Measurements from ENCODE around the gene CA10. TPM values are rescaled to one million over a fixed set of nuclear protein-coding genes. Genes with fewer than 3 reads are reported as not detected.

The CA10 gene
- total and polyA plus RNA-seq, 2 donors (not counting 1 experiment from before 2014, with no cell fraction given) = not detected

DNA sequence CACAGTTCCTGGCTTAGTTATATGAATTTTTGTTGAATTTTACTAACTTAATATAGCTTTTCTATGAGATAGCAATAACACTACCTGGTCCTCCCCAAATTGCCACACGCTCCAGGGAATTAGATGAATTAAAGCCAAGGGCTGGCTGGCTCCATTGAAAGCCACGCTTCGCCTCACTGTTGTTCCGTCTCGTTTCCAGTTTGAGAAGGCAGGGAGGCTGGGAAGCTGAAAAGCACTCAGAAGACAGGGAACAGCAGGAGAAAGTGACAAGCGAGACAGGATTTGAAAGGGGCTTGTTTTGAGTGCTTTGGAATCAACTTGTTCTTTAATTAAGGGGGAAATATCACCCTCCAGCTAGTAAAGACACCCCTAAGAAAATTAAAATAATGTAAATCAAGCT is 425.3 kb downstream of the CA10 start:
- Histone ChIP-seq H3K4me3 (replicated peaks in 1 of 4; ENCODE audit: control extremely low read depth in 1 of 4, insufficient read depth in 1 of 4, low read depth in 3 of 4, low read length in 4 of 4) (no peak overlapping the region), H3K9me3 (ENCODE audit: control insufficient read depth, insufficient read depth, low read depth, low read length) (no peaks in the 10 kb centered on the region), H3K4me1 (ENCODE audit: control insufficient read depth, extremely low read depth, insufficient read depth, low read length) (no peaks in the 10 kb centered on the region), H3K79me2 (ENCODE audit: control insufficient read depth, insufficient read depth, low read length) (no peaks in the 10 kb centered on the region), H3K27me3 (ENCODE audit: control insufficient read depth, insufficient read depth, low read length) (no peaks in the 10 kb centered on the region), H3K27ac (ENCODE audit: insufficient read depth, low read length) (no peak overlapping the region), H3K4me2 (ENCODE audit: extremely low read depth, insufficient read depth, low read length) (no peak overlapping the region), H3K36me3 (ENCODE audit: control insufficient read depth, insufficient read depth, low read length) (no peaks in the 10 kb centered on the region), H2AFZ (ENCODE audit: low read length) (no peak overlapping the region), H4K20me1 (ENCODE audit: control insufficient read depth, extremely low read depth, insufficient read depth, low read length) (no peaks in the 10 kb centered on the region), H3K9ac (ENCODE audit: insufficient read depth, low read length) (no peak overlapping the region)
- TF ChIP-seq, protein P1, sequence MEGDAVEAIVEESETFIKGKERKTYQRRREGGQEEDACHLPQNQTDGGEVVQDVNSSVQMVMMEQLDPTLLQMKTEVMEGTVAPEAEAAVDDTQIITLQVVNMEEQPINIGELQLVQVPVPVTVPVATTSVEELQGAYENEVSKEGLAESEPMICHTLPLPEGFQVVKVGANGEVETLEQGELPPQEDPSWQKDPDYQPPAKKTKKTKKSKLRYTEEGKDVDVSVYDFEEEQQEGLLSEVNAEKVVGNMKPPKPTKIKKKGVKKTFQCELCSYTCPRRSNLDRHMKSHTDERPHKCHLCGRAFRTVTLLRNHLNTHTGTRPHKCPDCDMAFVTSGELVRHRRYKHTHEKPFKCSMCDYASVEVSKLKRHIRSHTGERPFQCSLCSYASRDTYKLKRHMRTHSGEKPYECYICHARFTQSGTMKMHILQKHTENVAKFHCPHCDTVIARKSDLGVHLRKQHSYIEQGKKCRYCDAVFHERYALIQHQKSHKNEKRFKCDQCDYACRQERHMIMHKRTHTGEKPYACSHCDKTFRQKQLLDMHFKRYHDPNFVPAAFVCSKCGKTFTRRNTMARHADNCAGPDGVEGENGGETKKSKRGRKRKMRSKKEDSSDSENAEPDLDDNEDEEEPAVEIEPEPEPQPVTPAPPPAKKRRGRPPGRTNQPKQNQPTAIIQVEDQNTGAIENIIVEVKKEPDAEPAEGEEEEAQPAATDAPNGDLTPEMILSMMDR (conservative IDR thresholded peaks at IDR 0.05 in 1 of 2, IDR thresholded peaks at IDR 0.05 in 1 of 2; ENCODE audit: low read depth in 1 of 2, low read length in 2 of 2) = no peak
- TF ChIP-seq EZH2 (IDR thresholded peaks at IDR 0.05; ENCODE audit: low read length, missing control alignments) = no peak
- no peak for DNase-seq (ENCODE audit: low read depth in 2 of 2)

DNA sequence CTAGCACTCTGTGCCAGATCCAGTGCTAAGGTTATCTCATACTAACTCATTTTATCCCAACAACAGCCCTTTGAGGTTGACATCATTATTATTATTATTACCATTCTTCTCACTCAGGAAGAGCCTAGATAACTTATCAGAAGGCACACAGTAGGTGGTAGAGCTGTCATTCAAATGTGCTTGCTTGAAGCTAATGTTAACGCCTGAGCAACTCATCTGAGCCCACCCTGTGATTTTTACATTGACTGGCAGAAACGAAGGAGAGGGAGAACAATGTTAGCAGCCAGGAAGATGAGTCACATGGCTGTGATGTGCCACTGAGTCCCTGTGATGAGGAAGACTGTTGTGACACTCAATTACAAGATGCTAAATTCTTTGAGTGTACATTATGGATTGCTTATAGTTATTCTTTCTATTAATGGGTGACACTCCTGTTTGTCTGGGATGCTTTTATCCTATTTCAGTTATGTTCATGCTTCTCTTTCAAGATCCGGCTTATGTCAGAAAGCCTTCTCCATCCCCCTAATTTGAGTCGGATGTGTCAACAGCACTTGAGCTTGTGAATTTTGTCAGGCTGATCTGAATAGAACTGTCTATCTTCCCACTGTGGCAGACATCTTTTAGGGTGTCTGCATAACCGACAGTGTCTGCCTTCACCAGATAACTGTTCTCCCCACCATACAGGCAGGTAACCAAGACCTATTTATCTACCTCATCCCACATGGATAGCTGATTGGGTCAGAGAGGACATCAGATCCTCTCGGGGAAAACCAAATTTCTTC is 426.4 kb downstream of the CA10 start:
- Histone ChIP-seq H4K20me1 (ENCODE audit: control insufficient read depth, extremely low read depth, insufficient read depth, low read length) (no peaks in the 10 kb centered on the region), H2AFZ (ENCODE audit: low read length) (no peak overlapping the region), H3K79me2 (ENCODE audit: control insufficient read depth, insufficient read depth, low read length) (no peaks in the 10 kb centered on the region), H3K4me1 (ENCODE audit: control insufficient read depth, extremely low read depth, insufficient read depth, low read length) (no peaks in the 10 kb centered on the region), H3K9me3 (ENCODE audit: control insufficient read depth, insufficient read depth, low read depth, low read length) (no peaks in the 10 kb centered on the region), H3K27me3 (ENCODE audit: control insufficient read depth, insufficient read depth, low read length) (no peaks in the 10 kb centered on the region), H3K27ac (ENCODE audit: insufficient read depth, low read length) (no peak overlapping the region), H3K36me3 (ENCODE audit: control insufficient read depth, insufficient read depth, low read length) (no peaks in the 10 kb centered on the region), H3K4me2 (ENCODE audit: extremely low read depth, insufficient read depth, low read length) (no peak overlapping the region), H3K4me3 (replicated peaks in 1 of 4; ENCODE audit: control extremely low read depth in 1 of 4, insufficient read depth in 1 of 4, low read depth in 3 of 4, low read length in 4 of 4) (no peak overlapping the region), H3K9ac (ENCODE audit: insufficient read depth, low read length) (no peak overlapping the region)
- DNase-seq (ENCODE audit: low read depth in 2 of 2) = no peak
- TF ChIP-seq, protein P1 (conservative IDR thresholded peaks at IDR 0.05 in 1 of 2, IDR thresholded peaks at IDR 0.05 in 1 of 2; ENCODE audit: low read depth in 1 of 2, low read length in 2 of 2) = no peak
- no peak for TF ChIP-seq EZH2 (IDR thresholded peaks at IDR 0.05; ENCODE audit: low read length, missing control alignments)

DNA sequence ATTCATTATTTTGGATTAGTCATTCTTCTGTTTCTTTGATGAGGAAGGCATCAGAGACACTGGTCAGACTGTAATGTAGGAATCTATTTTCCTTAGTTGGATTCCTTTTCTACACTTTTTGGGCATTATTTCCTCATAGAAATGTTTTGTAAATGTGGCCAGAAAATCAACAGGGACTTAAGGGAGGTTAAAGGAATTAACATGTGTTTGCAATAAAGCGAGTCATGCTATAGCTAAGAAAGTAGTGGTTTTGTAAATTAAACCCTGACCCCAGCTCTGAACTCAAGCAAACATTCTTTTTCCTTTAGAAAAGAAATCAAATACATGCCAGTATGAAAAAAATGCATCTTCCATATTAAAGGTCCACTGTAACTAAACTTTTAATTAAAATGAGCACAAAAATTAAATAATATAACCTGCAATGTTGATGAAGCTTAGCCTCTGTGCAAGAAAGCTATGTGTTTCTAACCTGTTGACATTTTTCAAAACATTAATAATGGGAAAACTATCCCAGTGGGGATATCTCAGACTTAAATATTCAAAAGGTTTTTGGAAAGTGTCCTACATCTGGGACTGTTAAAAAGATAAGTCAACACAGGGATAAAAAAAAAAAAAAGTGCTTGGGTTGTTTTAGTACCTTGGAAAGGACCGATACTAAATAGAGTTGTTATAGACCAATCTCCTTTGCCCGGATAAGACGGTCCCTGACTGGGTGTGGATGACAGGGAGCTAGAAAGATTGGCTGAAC is 428.0 kb downstream of the CA10 start:
- H3K79me2 ChIP-seq (ENCODE audit: control insufficient read depth, insufficient read depth, low read length) = no peaks in the 10 kb centered on the region
- no peak overlapping the region for H3K4me2 ChIP-seq (ENCODE audit: extremely low read depth, insufficient read depth, low read length)
- no peak overlapping the region for H3K4me3 ChIP-seq (replicated peaks in 1 of 4; ENCODE audit: control extremely low read depth in 1 of 4, insufficient read depth in 1 of 4, low read depth in 3 of 4, low read length in 4 of 4)
- no peak overlapping the region for H3K9ac ChIP-seq (ENCODE audit: insufficient read depth, low read length)
- no peaks in the 10 kb centered on the region for H3K9me3 ChIP-seq (ENCODE audit: control insufficient read depth, insufficient read depth, low read depth, low read length)
- no peak for DNase-seq (ENCODE audit: low read depth in 2 of 2)
- H3K27ac ChIP-seq (ENCODE audit: insufficient read depth, low read length) = no peak overlapping the region
- no peaks in the 10 kb centered on the region for H4K20me1 ChIP-seq (ENCODE audit: control insufficient read depth, extremely low read depth, insufficient read depth, low read length)
- no peaks in the 10 kb centered on the region for H3K4me1 ChIP-seq (ENCODE audit: control insufficient read depth, extremely low read depth, insufficient read depth, low read length)
- TF ChIP-seq, protein P1 (conservative IDR thresholded peaks at IDR 0.05 in 1 of 2, IDR thresholded peaks at IDR 0.05 in 1 of 2; ENCODE audit: low read depth in 1 of 2, low read length in 2 of 2) = no peak
- no peak for TF ChIP-seq EZH2 (IDR thresholded peaks at IDR 0.05; ENCODE audit: low read length, missing control alignments)
- H3K27me3 ChIP-seq (ENCODE audit: control insufficient read depth, insufficient read depth, low read length) = no peaks in the 10 kb centered on the region
- H2AFZ ChIP-seq (ENCODE audit: low read length) = no peak overlapping the region
- H3K36me3 ChIP-seq (ENCODE audit: control insufficient read depth, insufficient read depth, low read length) = no peaks in the 10 kb centered on the region
